ENCODE results near the gene COL4A1.

Gene COL4A1

GRCh38 chr13:110272651-110273050, 34.3 kb downstream of the COL4A1 start:
- no peak for DNase-seq

- DNase-seq = no peak
Measured at GRCh38 chr13:110272227-110272626, 34.7 kb downstream of the COL4A1 start.

GRCh38 chr13:110271313-110271712, 35.6 kb downstream of the COL4A1 start:
- DNase-seq = no peak

GRCh38 chr13:110270507-110270906, 36.5 kb downstream of the COL4A1 start:
- no peak for DNase-seq

GRCh38 chr13:110269509-110270185, 37.3 kb downstream of the COL4A1 start:
- no peak for DNase-seq

- no peak for DNase-seq
Measured at GRCh38 chr13:110268576-110269185, 38.3 kb downstream of the COL4A1 start.

- DNase-seq = no peak
Measured at GRCh38 chr13:110268061-110268460, 38.9 kb downstream of the COL4A1 start.

- no peak for DNase-seq
Measured at GRCh38 chr13:110266983-110267382, 40.0 kb downstream of the COL4A1 start.

- DNase-seq = no peak
Measured at GRCh38 chr13:110266431-110266809, 40.5 kb downstream of the COL4A1 start.

- DNase-seq = no peak
Measured at GRCh38 chr13:110265682-110266430, 41.1 kb downstream of the COL4A1 start.

GRCh38 chr13:110265341-110265681, 41.6 kb downstream of the COL4A1 start:
- DNase-seq = no peak

GRCh38 chr13:110264685-110265275, 42.2 kb downstream of the COL4A1 start:
- DNase-seq = no peak

- DNase-seq = no peak
Measured at GRCh38 chr13:110263888-110264287, 43.1 kb downstream of the COL4A1 start.

- no peak for DNase-seq
Measured at GRCh38 chr13:110263404-110263803, 43.6 kb downstream of the COL4A1 start.

- DNase-seq = no peak
Measured at GRCh38 chr13:110262508-110263291, 44.3 kb downstream of the COL4A1 start.

- no peak for DNase-seq
Measured at GRCh38 chr13:110262082-110262436, 44.9 kb downstream of the COL4A1 start.

GRCh38 chr13:110261166-110262081, 45.5 kb downstream of the COL4A1 start:
- no peak for DNase-seq

- DNase-seq = no peak
Measured at GRCh38 chr13:110259651-110260050, 47.3 kb downstream of the COL4A1 start.

GRCh38 chr13:110258876-110259631, 47.9 kb downstream of the COL4A1 start:
- no peak for DNase-seq

- DNase-seq = no peak
Measured at GRCh38 chr13:110257408-110257807, 49.5 kb downstream of the COL4A1 start.

All from activated naive CD4-positive, alpha-beta T cell (primary cell).